Activated T-cell treated with anti-CD3 and anti-CD28 coated beads for 24 hours (primary cell): ENCODE results near the gene LMLN.
"Not testable (repeated sequence)": the region's sequence is repeated elsewhere in the genome, so short reads cannot be mapped to it uniquely, and the experiment has no call there.

Experiments
- DNase-seq: peaks from one replicate; pipeline ENCODE4 v3.0.0-alpha.2; 2020; ENCODE audit warnings: low read depth

LMLN gene

GRCh38 chr3:198027045-198027798 is 67.2 kb downstream of the LMLN start:
- no peak for DNase-seq

- DNase-seq, result no peak
Measured at GRCh38 chr3:198027799-198028390, 67.9 kb downstream of the LMLN start.

- DNase-seq, result no peak
Measured at GRCh38 chr3:198028718-198029117, 68.7 kb downstream of the LMLN start.

- no peak for DNase-seq
Measured at GRCh38 chr3:198030125-198030524, 70.1 kb downstream of the LMLN start.

GRCh38 chr3:198030726-198031125 is 70.7 kb downstream of the LMLN start:
- DNase-seq, result no peak

- no peak for DNase-seq
Measured at GRCh38 chr3:198032039-198032936, 72.3 kb downstream of the LMLN start.

GRCh38 chr3:198043119-198043518 is 83.1 kb downstream of the LMLN start:
- no peak for DNase-seq

GRCh38 chr3:198046120-198046857 is 86.3 kb downstream of the LMLN start:
- no peak for DNase-seq

- no peak for DNase-seq
Measured at GRCh38 chr3:198048445-198048844, 88.4 kb downstream of the LMLN start.

GRCh38 chr3:198051836-198052235 is 91.8 kb downstream of the LMLN start:
- DNase-seq, result no peak

- not testable (repeated sequence) for DNase-seq
Measured at GRCh38 chr3:198053462-198053861, 93.4 kb downstream of the LMLN start.

- no peak for DNase-seq
Measured at GRCh38 chr3:198061119-198062067, 101.4 kb downstream of the LMLN start.

- DNase-seq, result no peak
Measured at GRCh38 chr3:198062068-198062465, 102.0 kb downstream of the LMLN start.

- no peak for DNase-seq
Measured at GRCh38 chr3:198064420-198064819, 104.4 kb downstream of the LMLN start.

GRCh38 chr3:198065897-198066296 is 105.9 kb downstream of the LMLN start:
- no peak for DNase-seq

- no peak for DNase-seq
Measured at GRCh38 chr3:198067416-198067815, 107.4 kb downstream of the LMLN start.

- no peak for DNase-seq
Measured at GRCh38 chr3:198070871-198071270, 110.9 kb downstream of the LMLN start.

- DNase-seq, result peak; percentile 64
Measured at GRCh38 chr3:198071602-198072287, 111.7 kb downstream of the LMLN start.

GRCh38 chr3:198076722-198077308 is 116.8 kb downstream of the LMLN start:
- no peak for DNase-seq
